ENCODE data around the gene TMEM131. TPM values are rescaled to one million over a fixed set of nuclear protein-coding genes. Genes with fewer than 3 reads are reported as not detected.
"Not testable (repeated sequence)": the region's sequence is repeated elsewhere in the genome, so short reads cannot be mapped to it uniquely, and the experiment has no call there.

TMEM131 gene
- total RNA-seq, 1 donor from 2014 or later: 52.9 TPM

DNA sequence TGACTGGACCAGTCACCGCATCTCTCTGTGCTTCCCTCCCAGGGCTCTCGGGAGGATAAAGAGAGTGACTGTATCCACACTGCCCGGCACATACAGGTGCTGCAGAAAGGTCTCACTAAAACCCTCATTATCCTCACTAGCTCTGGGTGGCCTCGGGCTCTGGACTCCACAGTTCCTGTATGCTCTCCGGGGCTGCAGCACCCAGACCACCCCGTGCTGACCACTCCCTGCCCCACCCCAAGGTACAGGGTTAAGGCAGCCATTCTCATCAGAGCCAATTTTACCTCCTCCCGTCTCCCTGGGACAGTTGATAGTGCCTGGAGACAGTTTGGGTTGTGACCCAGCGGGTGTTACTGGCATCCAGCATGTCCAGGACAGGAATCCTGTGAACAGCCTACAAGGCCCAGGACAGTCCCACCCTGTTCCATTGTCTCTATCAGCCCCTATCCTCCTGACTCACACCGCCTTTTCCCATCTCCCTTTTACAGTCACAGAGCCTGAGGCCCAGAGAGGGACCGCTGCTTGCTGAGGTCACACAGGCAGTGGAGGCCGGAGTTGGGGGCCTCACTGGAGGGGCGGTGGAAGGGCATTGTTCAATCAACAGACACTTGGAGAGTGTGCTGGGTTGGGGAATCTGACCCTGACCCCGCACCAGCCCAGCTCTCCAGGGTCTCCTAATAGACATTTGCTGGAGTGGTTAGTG is 280.6 kb downstream of the TMEM131 start:
- H3K4me3 Mint-ChIP-seq: no peak overlapping the region
- DNase-seq (ENCODE audit: low spot score in 2 of 2, unreplicated experiment in 2 of 2): no peak
- peaks cover 33% of the 10 kb centered on the region for H3K4me1 Mint-ChIP-seq
- H3K9me3 Mint-ChIP-seq: no peaks in the 10 kb centered on the region
- TF ChIP-seq, protein P1, sequence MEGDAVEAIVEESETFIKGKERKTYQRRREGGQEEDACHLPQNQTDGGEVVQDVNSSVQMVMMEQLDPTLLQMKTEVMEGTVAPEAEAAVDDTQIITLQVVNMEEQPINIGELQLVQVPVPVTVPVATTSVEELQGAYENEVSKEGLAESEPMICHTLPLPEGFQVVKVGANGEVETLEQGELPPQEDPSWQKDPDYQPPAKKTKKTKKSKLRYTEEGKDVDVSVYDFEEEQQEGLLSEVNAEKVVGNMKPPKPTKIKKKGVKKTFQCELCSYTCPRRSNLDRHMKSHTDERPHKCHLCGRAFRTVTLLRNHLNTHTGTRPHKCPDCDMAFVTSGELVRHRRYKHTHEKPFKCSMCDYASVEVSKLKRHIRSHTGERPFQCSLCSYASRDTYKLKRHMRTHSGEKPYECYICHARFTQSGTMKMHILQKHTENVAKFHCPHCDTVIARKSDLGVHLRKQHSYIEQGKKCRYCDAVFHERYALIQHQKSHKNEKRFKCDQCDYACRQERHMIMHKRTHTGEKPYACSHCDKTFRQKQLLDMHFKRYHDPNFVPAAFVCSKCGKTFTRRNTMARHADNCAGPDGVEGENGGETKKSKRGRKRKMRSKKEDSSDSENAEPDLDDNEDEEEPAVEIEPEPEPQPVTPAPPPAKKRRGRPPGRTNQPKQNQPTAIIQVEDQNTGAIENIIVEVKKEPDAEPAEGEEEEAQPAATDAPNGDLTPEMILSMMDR (IDR thresholded peaks at IDR 0.05; ENCODE audit: unreplicated experiment): no peak
- no peaks in the 10 kb centered on the region for H3K27me3 Mint-ChIP-seq (ENCODE audit: low read depth)
- no peak overlapping the region for H3K27ac Mint-ChIP-seq
- H3K36me3 Mint-ChIP-seq: no peaks in the 10 kb centered on the region

DNA sequence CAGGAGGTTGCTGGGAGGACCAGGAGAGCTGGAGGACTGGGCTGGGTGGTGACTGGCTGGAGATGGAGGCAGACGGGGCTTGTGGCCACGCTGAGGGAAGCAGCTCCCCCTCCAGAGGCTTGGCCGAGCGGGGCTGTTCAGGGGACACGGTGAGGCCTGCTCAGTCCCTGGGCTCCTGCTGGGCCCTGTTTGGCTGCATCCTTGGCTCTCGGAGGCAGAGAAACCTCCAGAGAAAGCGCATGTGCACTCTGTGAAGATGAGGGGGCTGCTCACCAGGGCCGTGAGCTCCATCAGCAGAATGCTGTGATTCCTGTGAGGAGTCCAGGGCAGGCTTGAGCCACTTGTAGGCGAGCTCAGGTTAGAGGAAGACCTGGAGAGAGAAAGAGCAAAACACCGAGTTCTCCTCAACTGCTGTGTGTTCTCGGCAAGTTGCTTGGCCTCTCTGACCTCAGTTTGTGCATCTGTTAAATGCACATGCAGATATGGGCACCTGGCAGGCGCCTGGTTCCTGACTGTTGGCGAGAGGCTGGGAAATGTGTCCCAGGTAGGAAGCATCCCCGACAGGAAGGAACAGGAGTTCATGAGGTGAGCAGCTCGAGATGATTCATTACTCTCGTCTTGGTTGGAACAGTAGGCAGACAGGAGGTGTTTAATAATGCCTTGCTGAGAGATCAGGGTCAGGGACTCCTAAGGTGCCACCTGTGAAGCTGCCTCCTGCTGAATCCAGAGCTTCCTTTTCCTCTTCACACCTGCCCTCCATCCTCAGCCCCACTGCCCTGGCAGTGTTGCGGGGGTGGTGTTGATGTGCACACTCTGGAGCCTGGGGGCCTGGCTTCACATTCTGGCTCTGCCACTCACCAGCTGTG is 281.4 kb downstream of the TMEM131 start:
- Mint-ChIP-seq H3K27me3 (ENCODE audit: low read depth) (no peaks in the 10 kb centered on the region), H3K36me3 (no peaks in the 10 kb centered on the region), H3K27ac (no peak overlapping the region), H3K4me3 (no peak overlapping the region), H3K9me3 (no peaks in the 10 kb centered on the region), H3K4me1 (peaks cover 36% of the 10 kb centered on the region)
- no peak for DNase-seq (ENCODE audit: low spot score in 2 of 2, unreplicated experiment in 2 of 2)
- TF ChIP-seq, protein P1 (IDR thresholded peaks at IDR 0.05; ENCODE audit: unreplicated experiment): no peak

DNA sequence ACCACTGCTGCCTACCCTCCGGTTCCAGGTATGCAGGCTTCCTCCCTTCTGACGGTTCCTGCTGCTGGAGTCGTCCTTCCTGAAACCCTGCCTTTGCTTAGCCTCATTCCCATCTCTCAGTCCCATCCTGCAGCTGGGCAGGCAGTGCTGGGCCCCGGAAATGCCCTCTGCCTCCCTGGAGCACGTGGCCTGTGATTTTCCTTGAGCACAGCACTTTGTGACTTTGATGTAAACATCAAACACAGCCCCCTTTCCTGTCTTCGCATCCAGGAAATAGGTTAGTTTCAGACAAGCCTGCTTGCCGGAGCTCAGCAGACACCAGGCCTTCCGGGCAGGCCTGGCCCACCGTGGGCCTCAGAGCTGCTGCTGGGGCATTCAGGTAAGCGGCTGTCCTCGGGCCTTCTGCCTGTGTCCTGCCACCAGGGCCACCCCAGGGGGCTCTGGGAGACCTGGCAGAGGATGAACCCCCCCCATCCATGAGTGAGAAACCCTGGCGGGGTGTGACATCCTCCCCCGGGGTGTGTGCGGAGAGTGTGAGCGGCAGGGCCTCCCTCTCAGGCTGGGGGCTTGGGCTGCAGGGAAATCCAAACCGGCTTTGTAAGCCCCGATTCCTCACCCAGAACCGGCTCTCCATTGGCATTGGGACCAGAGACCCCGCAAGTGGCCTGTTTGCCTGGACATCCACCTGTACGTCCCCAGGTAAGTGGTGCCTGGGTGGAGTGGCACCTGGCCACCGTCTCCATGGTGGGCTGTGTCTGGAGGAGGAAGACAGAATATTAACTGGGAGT is 282.3 kb downstream of the TMEM131 start, which contains the start of gene ZAP70:
TSS of gene ZAP70 (plus strand) at position 281 of the 788 bp plus-strand sequence. CDS start 10,461 bp downstream, outside the sequence.
- TF ChIP-seq, protein P1 (IDR thresholded peaks at IDR 0.05; ENCODE audit: unreplicated experiment): no peak
- H3K4me1 Mint-ChIP-seq: peaks cover 36% of the 10 kb centered on the region
- no peak within 1 kb of the TSS for H3K4me3 Mint-ChIP-seq
- no peak for DNase-seq (ENCODE audit: low spot score in 2 of 2, unreplicated experiment in 2 of 2)
- peak within 1 kb of the TSS; percentile 74 for H3K27ac Mint-ChIP-seq
- H3K36me3 Mint-ChIP-seq: no peaks in the 10 kb centered on the region
- no peaks in the 10 kb centered on the region for H3K27me3 Mint-ChIP-seq (ENCODE audit: low read depth)
- no peaks in the 10 kb centered on the region for H3K9me3 Mint-ChIP-seq

DNA sequence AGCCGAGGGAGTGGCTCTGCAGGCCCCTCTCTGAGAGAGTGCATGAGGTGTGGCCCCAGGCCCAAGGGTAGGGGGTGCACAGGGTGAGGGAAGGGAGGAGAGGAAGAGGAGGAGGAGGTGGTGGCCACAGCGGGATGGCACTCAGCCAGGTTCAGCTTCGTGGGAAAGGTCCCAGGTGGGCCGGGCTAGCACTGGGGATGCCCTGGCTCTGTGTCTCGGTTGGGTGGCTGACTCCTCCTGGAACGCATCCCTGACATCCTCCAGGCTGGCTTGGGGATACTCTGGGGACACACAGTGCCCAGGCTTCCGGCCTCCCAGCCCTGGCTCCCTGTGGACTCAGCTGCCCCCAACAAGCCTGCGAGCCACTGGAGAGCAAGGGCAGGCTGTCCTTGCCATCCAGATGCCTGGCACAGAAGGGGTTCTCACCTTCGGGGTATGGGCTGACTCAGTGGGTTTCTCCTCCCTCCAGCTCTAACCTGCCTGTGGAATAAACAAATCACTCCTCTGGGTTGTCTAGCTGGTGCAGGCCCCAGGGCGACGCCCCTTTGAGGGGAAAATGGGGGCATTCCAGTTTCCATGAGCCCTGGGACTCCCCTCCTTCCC is 283.0 kb downstream of the TMEM131 start:
- Mint-ChIP-seq H3K4me1 (peaks cover 36% of the 10 kb centered on the region), H3K4me3 (no peak overlapping the region), H3K9me3 (no peaks in the 10 kb centered on the region), H3K36me3 (no peaks in the 10 kb centered on the region), H3K27ac (peak overlapping the region; percentile 74), H3K27me3 (ENCODE audit: low read depth) (no peaks in the 10 kb centered on the region)
- TF ChIP-seq, protein P1 (IDR thresholded peaks at IDR 0.05; ENCODE audit: unreplicated experiment): no peak
- DNase-seq (ENCODE audit: low spot score in 2 of 2, unreplicated experiment in 2 of 2): no peak

DNA sequence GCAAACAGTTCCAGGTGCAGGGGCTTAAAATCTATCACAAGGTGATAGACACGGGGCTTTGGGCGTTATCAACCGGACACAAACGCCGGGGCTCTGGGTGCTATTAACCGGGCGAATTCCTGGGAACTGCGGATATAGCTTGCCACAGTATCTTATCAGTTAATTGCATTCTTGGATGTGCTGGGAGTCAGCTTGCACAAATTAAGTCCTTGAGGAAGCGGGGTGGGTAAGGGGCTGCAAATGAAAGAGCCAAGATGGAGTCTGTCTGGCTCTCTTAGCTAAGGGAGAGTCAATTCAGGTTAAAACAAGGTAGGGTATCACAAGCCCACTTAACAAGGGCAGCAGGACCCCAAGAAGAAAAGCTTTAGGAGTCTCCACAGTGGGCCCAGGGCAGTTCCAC is 283.6 kb downstream of the TMEM131 start:
- not testable (repeated sequence) for H3K4me3 Mint-ChIP-seq; H3K9me3 Mint-ChIP-seq; H3K36me3 Mint-ChIP-seq; H3K27me3 Mint-ChIP-seq (ENCODE audit: low read depth); DNase-seq (ENCODE audit: low spot score in 2 of 2, unreplicated experiment in 2 of 2)
- H3K4me1 Mint-ChIP-seq: peaks cover 36% of the 10 kb centered on the region
- peak overlapping the region; percentile 18 for H3K27ac Mint-ChIP-seq

Measured in mesothelial cell of epicardium (in vitro differentiated cells).